ENCODE results near the gene SLC38A8. TPM values are rescaled to one million over a fixed set of nuclear protein-coding genes. Genes with fewer than 3 reads are reported as not detected.

The SLC38A8 gene
- polyA plus RNA-seq, 1 experiment, result not detected

GRCh38 chr16:84041881-84042280, 714 bp downstream of the SLC38A8 start:
- no peak for DNase-seq (ENCODE audit: low read depth, low spot score)
- H3K9me3 ChIP-seq (ENCODE audit: control insufficient read depth, insufficient read depth, low read length), result no peaks in the 10 kb centered on the region; the same call in 1 of the 2 replicates
- TF ChIP-seq CTCF (IDR thresholded peaks at IDR 0.05; ENCODE audit: low read depth, low read length), result no peak
- no peak overlapping the region for H3K4me3 ChIP-seq (ENCODE audit: low read depth, low read length)
- H3K27ac ChIP-seq (ENCODE audit: low read depth, low read length), result no peak overlapping the region
- POLR2A ChIA-PET, result no interaction called here
- CTCF ChIA-PET, result interaction anchor here (0.6 to 2.3 kb wide), 4 partner anchors 24 to 145 kb away, joined by 3 to 8 read pairs (median 3); partner anchors contain the start of gene TAF1C
- H3K27me3 ChIP-seq (ENCODE audit: control insufficient read depth, insufficient read depth, low read length), result peaks cover 64% of the 10 kb centered on the region

GRCh38 chr16:84040823-84041820, 1.5 kb downstream of the SLC38A8 start:
- H3K4me3 ChIP-seq (ENCODE audit: low read depth, low read length), result no peak overlapping the region
- ChIA-PET POLR2A (no interaction called here), CTCF (interaction anchor here (0.6 to 1.3 kb wide), 7 partner anchors 19 to 146 kb away, joined by 3 read pairs; partner anchors contain the start of gene TAF1C)
- H3K9me3 ChIP-seq (ENCODE audit: control insufficient read depth, insufficient read depth, low read length), result peaks cover 6% of the 10 kb centered on the region
- H3K27me3 ChIP-seq (ENCODE audit: control insufficient read depth, insufficient read depth, low read length), result peaks cover 67% of the 10 kb centered on the region
- H3K27ac ChIP-seq (ENCODE audit: low read depth, low read length), result no peak overlapping the region
- DNase-seq (ENCODE audit: low read depth, low spot score), result no peak
- TF ChIP-seq CTCF (IDR thresholded peaks at IDR 0.05; ENCODE audit: low read depth, low read length), result no peak

- POLR2A ChIA-PET, result no interaction called here
- CTCF ChIA-PET, result interaction anchor here (0.6 to 1.2 kb wide), 5 partner anchors 19 to 87 kb away, joined by 3 read pairs; no protein-coding TSS in a partner anchor
Measured at GRCh38 chr16:84040226-84040822, 2.3 kb downstream of the SLC38A8 start.

GRCh38 chr16:84039696-84040095, 2.9 kb downstream of the SLC38A8 start:
- POLR2A ChIA-PET, result no interaction called here
- Histone ChIP-seq H3K9me3 (ENCODE audit: control insufficient read depth, insufficient read depth, low read length) (peaks cover 10% of the 10 kb centered on the region), H3K27me3 (ENCODE audit: control insufficient read depth, insufficient read depth, low read length) (peaks cover 67% of the 10 kb centered on the region), H3K27ac (ENCODE audit: low read depth, low read length) (no peak overlapping the region), H3K4me3 (ENCODE audit: low read depth, low read length) (no peak overlapping the region)
- CTCF ChIA-PET, result interaction anchor here (1.2 kb wide), 2 partner anchors 45 to 83 kb away, joined by 3 read pairs; no protein-coding TSS in a partner anchor
- TF ChIP-seq CTCF (IDR thresholded peaks at IDR 0.05; ENCODE audit: low read depth, low read length), result no peak
- no peak for DNase-seq (ENCODE audit: low read depth, low spot score)

More at GRCh38 chr16:84040226-84040822, 2.3 kb downstream of the SLC38A8 start:
- Histone ChIP-seq H3K27ac (ENCODE audit: low read depth, low read length) (no peak overlapping the region), H3K9me3 (ENCODE audit: control insufficient read depth, insufficient read depth, low read length) (peaks cover 10% of the 10 kb centered on the region), H3K27me3 (ENCODE audit: control insufficient read depth, insufficient read depth, low read length) (peaks cover 69% of the 10 kb centered on the region), H3K4me3 (ENCODE audit: low read depth, low read length) (no peak overlapping the region)
- no peak for TF ChIP-seq CTCF (IDR thresholded peaks at IDR 0.05; ENCODE audit: low read depth, low read length)
- DNase-seq (ENCODE audit: low read depth, low spot score), result no peak

Measured in AG04450 (cell line).